Measurements from ENCODE around the gene ADISSP. TPM values are rescaled to one million over a fixed set of nuclear protein-coding genes. Genes with fewer than 3 reads are reported as not detected.

ADISSP gene
- polyA plus RNA-seq, 3 donors = 59.6 to 78.5 (median 68.5) TPM

DNA sequence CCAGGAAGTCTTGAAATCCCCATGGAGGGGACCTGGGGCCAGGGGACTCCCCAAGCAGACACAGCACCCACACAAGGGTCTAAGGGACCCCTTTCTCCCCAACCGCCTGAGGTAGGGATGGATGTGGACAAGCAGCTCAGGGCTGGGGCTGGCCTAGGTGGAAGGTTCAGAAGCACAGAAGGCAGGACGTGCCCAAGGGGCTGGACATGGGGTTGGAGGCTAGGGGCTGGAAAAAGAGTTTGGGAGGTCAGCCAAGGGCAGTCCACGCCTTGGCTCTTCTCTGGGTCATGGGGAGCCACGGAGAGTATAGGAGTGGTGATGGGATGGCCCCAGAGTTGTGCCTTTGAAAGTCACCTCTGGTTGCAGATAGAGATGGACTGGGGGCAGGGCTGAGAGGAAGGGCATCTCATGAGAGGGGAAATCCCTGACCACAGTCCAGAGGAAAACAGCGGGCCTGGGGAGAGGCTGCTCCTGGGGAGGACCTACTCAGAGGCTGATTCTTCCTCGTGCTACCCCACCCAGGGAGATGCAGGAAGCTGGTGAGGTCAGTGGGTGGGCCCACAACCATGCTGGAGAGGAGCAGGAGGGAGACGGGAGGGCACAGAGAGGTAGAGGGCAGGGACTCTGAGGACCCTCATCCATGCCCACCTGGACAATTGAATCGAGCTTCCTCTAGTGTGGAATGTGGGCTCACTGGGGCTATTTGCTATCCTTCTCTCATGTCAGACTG is 37.6 kb downstream of the ADISSP start:
- no peaks in the 10 kb centered on the region for H4K20me1 ChIP-seq (ENCODE audit: insufficient read depth, low read length)
- no peaks in the 10 kb centered on the region for H3K4me1 ChIP-seq (ENCODE audit: control insufficient read depth in 1 of 2, insufficient read depth in 2 of 2, low read length in 2 of 2)
- H3K9me3 ChIP-seq (replicated peaks in 1 of 2; ENCODE audit: control insufficient read depth in 1 of 2, insufficient read depth in 1 of 2, low read length in 2 of 2) = peaks cover 0 to 4% of the 10 kb centered on the region in 2 donors
- DNase-seq = no peak
- peaks cover 0 to 5% (median 0%) of the 10 kb centered on the region in 7 donors for H3K9me3 Mint-ChIP-seq
- H3K4me1 Mint-ChIP-seq = peaks cover 11% of the 10 kb centered on the region
- H2AFZ ChIP-seq (ENCODE audit: insufficient read depth, low read depth, low read length, poor library complexity, severe bottlenecking) = no peak overlapping the region
- TF ChIP-seq CTCF (IDR thresholded peaks at IDR 0.05) = no peak
- peaks cover 42 to 60% (median 57%) of the 10 kb centered on the region in 3 donors for H3K27me3 Mint-ChIP-seq (ENCODE audit: low read depth in 3 of 3)
- no peak overlapping the region for H3K4me3 Mint-ChIP-seq
- no peaks in the 10 kb centered on the region for H3K79me2 ChIP-seq (ENCODE audit: insufficient read depth, low read length)
- no peak overlapping the region for H3K4me2 ChIP-seq (replicated peaks; ENCODE audit: extremely low read depth, low read length, poor library complexity, severe bottlenecking)
- no peak overlapping the region for H3K27ac Mint-ChIP-seq
- no peak overlapping the region for H3K4me3 ChIP-seq (replicated peaks in 1 of 3; ENCODE audit: low read depth in 2 of 3, low read length in 3 of 3)
- WGBS (ENCODE audit: insufficient coverage) = 84% methylated on average over 5 of the region's 8 CpGs
- H3K36me3 ChIP-seq (replicated peaks in 1 of 2; ENCODE audit: control insufficient read depth in 1 of 2, insufficient read depth in 2 of 2, low read length in 2 of 2) = no peaks in the 10 kb centered on the region
- no peak overlapping the region for H3K27ac ChIP-seq (ENCODE audit: low read depth in 1 of 2, low read length in 2 of 2)
- intact Hi-C loops (cut with micrococcal nuclease) = no loop called here
- H3K36me3 Mint-ChIP-seq = no peaks in the 10 kb centered on the region
- no peak overlapping the region for H3K9ac ChIP-seq (ENCODE audit: insufficient read depth, low read length, poor library complexity, severe bottlenecking)
- H3K27me3 ChIP-seq (ENCODE audit: control insufficient read depth in 2 of 2, insufficient read depth in 2 of 2, low read length in 2 of 2) = peaks cover 0 to 50% of the 10 kb centered on the region in 2 donors

DNA sequence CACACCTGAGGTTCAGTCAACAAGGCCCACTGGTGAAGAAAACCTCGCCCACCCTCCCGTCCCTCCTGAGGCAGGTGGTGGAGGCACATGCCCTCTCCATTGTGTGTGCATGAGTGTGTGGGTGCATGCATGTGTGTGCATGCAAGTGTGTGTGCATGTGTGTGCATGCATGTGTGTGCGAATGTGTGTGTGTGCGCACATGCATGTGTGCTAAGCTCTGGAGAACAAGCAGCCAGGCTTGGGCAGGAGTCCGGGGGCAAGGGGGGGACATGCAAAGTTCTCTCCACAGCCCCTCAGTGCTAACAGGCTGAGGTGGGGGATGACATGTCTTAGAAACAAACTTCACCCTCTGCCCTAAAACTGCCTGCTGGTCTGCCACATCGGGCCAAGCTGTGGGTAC is 38.2 kb downstream of the ADISSP start:
- peaks cover 0 to 50% of the 10 kb centered on the region in 2 donors for H3K27me3 ChIP-seq (ENCODE audit: control insufficient read depth in 2 of 2, insufficient read depth in 2 of 2, low read length in 2 of 2)
- no peaks in the 10 kb centered on the region for H4K20me1 ChIP-seq (ENCODE audit: insufficient read depth, low read length)
- intact Hi-C loops (cut with micrococcal nuclease) = no loop called here

More for the DNA sequence above, 38.2 kb downstream of the ADISSP start:
- Histone ChIP-seq H3K79me2 (ENCODE audit: insufficient read depth, low read length) (no peaks in the 10 kb centered on the region), H3K4me2 (replicated peaks; ENCODE audit: extremely low read depth, low read length, poor library complexity, severe bottlenecking) (no peak overlapping the region), H3K9ac (ENCODE audit: insufficient read depth, low read length, poor library complexity, severe bottlenecking) (no peak overlapping the region), H3K27ac (ENCODE audit: low read depth in 1 of 2, low read length in 2 of 2) (no peak overlapping the region), H3K36me3 (replicated peaks in 1 of 2; ENCODE audit: control insufficient read depth in 1 of 2, insufficient read depth in 2 of 2, low read length in 2 of 2) (no peaks in the 10 kb centered on the region), H2AFZ (ENCODE audit: insufficient read depth, low read depth, low read length, poor library complexity, severe bottlenecking) (no peak overlapping the region), H3K4me1 (ENCODE audit: control insufficient read depth in 1 of 2, insufficient read depth in 2 of 2, low read length in 2 of 2) (no peaks in the 10 kb centered on the region), H3K9me3 (replicated peaks in 1 of 2; ENCODE audit: control insufficient read depth in 1 of 2, insufficient read depth in 1 of 2, low read length in 2 of 2) (peaks cover 0 to 4% of the 10 kb centered on the region in 2 donors), H3K4me3 (replicated peaks in 1 of 3; ENCODE audit: low read depth in 2 of 3, low read length in 3 of 3) (no peak overlapping the region)
- H3K27ac Mint-ChIP-seq = no peak overlapping the region
- peaks cover 0 to 5% (median 0%) of the 10 kb centered on the region in 7 donors for H3K9me3 Mint-ChIP-seq
- TF ChIP-seq CTCF (IDR thresholded peaks at IDR 0.05) = no peak
- no peak overlapping the region for H3K4me3 Mint-ChIP-seq
- WGBS (ENCODE audit: insufficient coverage) = 94% methylated on average over 2 of the region's 6 CpGs
- H3K27me3 Mint-ChIP-seq (ENCODE audit: low read depth in 3 of 3) = peaks cover 39 to 60% (median 55%) of the 10 kb centered on the region in 3 donors
- no peaks in the 10 kb centered on the region for H3K36me3 Mint-ChIP-seq
- H3K4me1 Mint-ChIP-seq = peaks cover 11% of the 10 kb centered on the region
- DNase-seq = no peak

Measured in CD14-positive monocyte (primary cell).